Measurements from ENCODE around the gene SLC2A4RG. TPM values are rescaled to one million over a fixed set of nuclear protein-coding genes. Genes with fewer than 3 reads are reported as not detected.
A peak's percentile ranks its signal among the peaks of the same experiment; 100 is the strongest.

The SLC2A4RG gene
- polyA plus RNA-seq (ENCODE audit: insufficient read length), result 73.0 TPM
- long read RNA-seq, donor 1, transcript SLC2A4RG-201 (8 exons, 1,731 nt), result major isoform, 35 of 91 reads
- long read RNA-seq, donor 1, partial matches to known transcripts, result 51 of 91 reads
- long read RNA-seq, donor 1, other reads (novel, unspliced or antisense), result 0 of 91 reads
- long read RNA-seq, donor 2, transcript SLC2A4RG-201 (8 exons, 1,731 nt), result major isoform, 26 of 41 reads
- long read RNA-seq, donor 2, partial matches to known transcripts, result 14 of 41 reads
- long read RNA-seq, donor 2, other reads (novel, unspliced or antisense), result 0 of 41 reads
- long read RNA-seq, donor 3, transcript SLC2A4RG-201 (8 exons, 1,731 nt), result major isoform, 15 of 22 reads
- long read RNA-seq, donor 3, partial matches to known transcripts, result 6 of 22 reads
- long read RNA-seq, donor 3, other reads (novel, unspliced or antisense), result 0 of 22 reads
- long read RNA-seq, donor 4, partial matches to known transcripts, result 0 of 4 reads
- long read RNA-seq, donor 4, other reads (novel, unspliced or antisense), result 0 of 4 reads
- long read RNA-seq, donor 5, transcript SLC2A4RG-201 (8 exons, 1,731 nt), result major isoform, 37 of 65 reads
- long read RNA-seq, donor 5, partial matches to known transcripts, result 20 of 65 reads
- long read RNA-seq, donor 5, other reads (novel, unspliced or antisense), result 5 of 65 reads
- long read RNA-seq, donor 6, transcript SLC2A4RG-201 (8 exons, 1,731 nt), result major isoform, 27 of 109 reads
- long read RNA-seq, donor 6, partial matches to known transcripts, result 79 of 109 reads
- long read RNA-seq, donor 6, other reads (novel, unspliced or antisense), result 0 of 109 reads
- long read RNA-seq, donor 7, transcript SLC2A4RG-201 (8 exons, 1,731 nt), result major isoform, 28 of 82 reads
- long read RNA-seq, donor 7, partial matches to known transcripts, result 43 of 82 reads
- long read RNA-seq, donor 7, other reads (novel, unspliced or antisense), result 5 of 82 reads
- long read RNA-seq, donor 8, transcript SLC2A4RG-201 (8 exons, 1,731 nt), result major isoform, 7 of 15 reads
- long read RNA-seq, donor 8, partial matches to known transcripts, result 7 of 15 reads
- long read RNA-seq, donor 8, other reads (novel, unspliced or antisense), result 0 of 15 reads

- peak; percentile 76 for DNase-seq
These were observed at the start of gene SLC2A4RG for GRCh38 chr20:63739130-63740069. Gene SLC2A4RG (plus strand): TSS chr20:63739776. CDS start chr20:63739913, 137 bp downstream.

GRCh38 chr20:63690003-63690897 is 49.3 kb upstream of the SLC2A4RG start:
- no peak for DNase-seq

GRCh38 chr20:63690898-63691710 is 48.5 kb upstream of the SLC2A4RG start:
- no peak for DNase-seq

- DNase-seq, result no peak
These were observed 47.7 kb upstream of the SLC2A4RG start for GRCh38 chr20:63691711-63692435.

- DNase-seq, result no peak
These were observed 47.0 kb upstream of the SLC2A4RG start for GRCh38 chr20:63692436-63693082.

GRCh38 chr20:63693083-63693732 is 46.4 kb upstream of the SLC2A4RG start:
- no peak for DNase-seq

- no peak for DNase-seq
These were observed 45.6 kb upstream of the SLC2A4RG start for GRCh38 chr20:63693733-63694583.

GRCh38 chr20:63694584-63695423 is 44.8 kb upstream of the SLC2A4RG start:
- DNase-seq, result no peak

- no peak for DNase-seq
These were observed 43.9 kb upstream of the SLC2A4RG start for GRCh38 chr20:63695424-63696305.

- no peak for DNase-seq
These were observed 43.3 kb upstream of the SLC2A4RG start for GRCh38 chr20:63696306-63696627.

- DNase-seq, result no peak
These were observed 42.8 kb upstream of the SLC2A4RG start, which contains the start of gene TNFRSF6B for GRCh38 chr20:63696628-63697356. Gene TNFRSF6B (plus strand): TSS chr20:63696652. CDS start chr20:63696768, 116 bp downstream.

- DNase-seq, result no peak
These were observed 42.2 kb upstream of the SLC2A4RG start for GRCh38 chr20:63697357-63697867.

- no peak for DNase-seq
These were observed 41.6 kb upstream of the SLC2A4RG start for GRCh38 chr20:63697868-63698545.
